Measurements from ENCODE around the gene FCSK. TPM values are rescaled to one million over a fixed set of nuclear protein-coding genes. Genes with fewer than 3 reads are reported as not detected.

Gene FCSK
- total and polyA plus RNA-seq, 4 donors = 5.4 to 21.2 (median 12.9) TPM

GRCh38 chr16:70494777-70495176 is 40.4 kb downstream of the FCSK start:
- Histone ChIP-seq H3K4me3 (ENCODE audit: low read length in 2 of 2) (no peak overlapping the region), H3K36me3 (ENCODE audit: control insufficient read depth in 1 of 2, insufficient read depth in 2 of 2, low read length in 1 of 2) (peaks cover 5 to 18% of the 10 kb centered on the region in 2 donors)
- WGBS, 2 donors = 91% methylated on average over 2 of the region's 2 CpGs

GRCh38 chr16:70495425-70496182 is 41.2 kb downstream of the FCSK start:
- H3K27ac ChIP-seq (ENCODE audit: low read depth in 1 of 2, low read length in 2 of 2) = no peak overlapping the region
- no peaks in the 10 kb centered on the region for H3K4me1 ChIP-seq (ENCODE audit: control insufficient read depth in 1 of 2, insufficient read depth in 2 of 2, low read length in 2 of 2)
- H3K27me3 ChIP-seq (ENCODE audit: control insufficient read depth in 1 of 2, insufficient read depth in 2 of 2, low read length in 1 of 2) = no peaks in the 10 kb centered on the region
- ATAC-seq (ENCODE audit: low FRiP score) = no peak
- no peak for DNase-seq
- peaks cover 5 to 18% of the 10 kb centered on the region in 2 donors for H3K36me3 ChIP-seq (ENCODE audit: control insufficient read depth in 1 of 2, insufficient read depth in 2 of 2, low read length in 1 of 2)
- 93 to 95% methylated on average over 9 of the region's 9 CpGs for WGBS, 2 donors
- intact Hi-C loops (cut with DNase I) = no loop called here
- no peak overlapping the region for H3K4me3 ChIP-seq (ENCODE audit: low read length in 2 of 2)
- H3K9me3 ChIP-seq (ENCODE audit: control insufficient read depth, low read length) = no peaks in the 10 kb centered on the region

More at GRCh38 chr16:70494777-70495176, 40.4 kb downstream of the FCSK start:
- DNase-seq (no peak), ATAC-seq (ENCODE audit: low FRiP score) (no peak)
- intact Hi-C loops (cut with DNase I) = no loop called here
- H3K4me1 ChIP-seq (ENCODE audit: control insufficient read depth in 1 of 2, insufficient read depth in 2 of 2, low read length in 2 of 2) = no peaks in the 10 kb centered on the region
- H3K27me3 ChIP-seq (ENCODE audit: control insufficient read depth in 1 of 2, insufficient read depth in 2 of 2, low read length in 1 of 2) = no peaks in the 10 kb centered on the region
- no peak overlapping the region for H3K27ac ChIP-seq (ENCODE audit: low read depth in 1 of 2, low read length in 2 of 2)
- no peaks in the 10 kb centered on the region for H3K9me3 ChIP-seq (ENCODE audit: control insufficient read depth, low read length)

GRCh38 chr16:70496513-70496912 is 42.1 kb downstream of the FCSK start:
- 95% methylated on average over 6 of the region's 6 CpGs for WGBS, 2 donors
- Histone ChIP-seq H3K27ac (ENCODE audit: low read depth in 1 of 2, low read length in 2 of 2) (no peak overlapping the region), H3K9me3 (ENCODE audit: control insufficient read depth, low read length) (no peaks in the 10 kb centered on the region), H3K4me3 (ENCODE audit: low read length in 2 of 2) (no peak overlapping the region), H3K27me3 (ENCODE audit: control insufficient read depth in 1 of 2, insufficient read depth in 2 of 2, low read length in 1 of 2) (no peaks in the 10 kb centered on the region), H3K4me1 (ENCODE audit: control insufficient read depth in 1 of 2, insufficient read depth in 2 of 2, low read length in 2 of 2) (no peaks in the 10 kb centered on the region), H3K36me3 (ENCODE audit: control insufficient read depth in 1 of 2, insufficient read depth in 2 of 2, low read length in 1 of 2) (peaks cover 5 to 18% of the 10 kb centered on the region in 2 donors)
- no peak for DNase-seq
- no peak for ATAC-seq (ENCODE audit: low FRiP score)
- intact Hi-C loops (cut with DNase I) = no loop called here

GRCh38 chr16:70508752-70509151 is 54.4 kb downstream of the FCSK start:
- DNase-seq (no peak), ATAC-seq (ENCODE audit: low FRiP score) (no peak)
- Histone ChIP-seq H3K36me3 (ENCODE audit: control insufficient read depth in 1 of 2, insufficient read depth in 2 of 2, low read length in 1 of 2) (peaks cover 6 to 22% of the 10 kb centered on the region in 2 donors), H3K4me1 (ENCODE audit: control insufficient read depth in 1 of 2, insufficient read depth in 2 of 2, low read length in 2 of 2) (no peaks in the 10 kb centered on the region), H3K9me3 (ENCODE audit: control insufficient read depth, low read length) (no peaks in the 10 kb centered on the region), H3K27ac (ENCODE audit: low read depth in 1 of 2, low read length in 2 of 2) (no peak overlapping the region), H3K4me3 (ENCODE audit: low read length in 2 of 2) (no peak overlapping the region), H3K27me3 (ENCODE audit: control insufficient read depth in 1 of 2, insufficient read depth in 2 of 2, low read length in 1 of 2) (no peaks in the 10 kb centered on the region)
- WGBS, 2 donors = 55 to 60% methylated on average over 5 of the region's 5 CpGs
- intact Hi-C loops (cut with DNase I) = no loop called here

- Histone ChIP-seq H3K4me3 (ENCODE audit: low read length in 2 of 2) (no peak overlapping the region), H3K4me1 (ENCODE audit: control insufficient read depth in 1 of 2, insufficient read depth in 2 of 2, low read length in 2 of 2) (no peaks in the 10 kb centered on the region), H3K27ac (ENCODE audit: low read depth in 1 of 2, low read length in 2 of 2) (no peak overlapping the region), H3K36me3 (ENCODE audit: control insufficient read depth in 1 of 2, insufficient read depth in 2 of 2, low read length in 1 of 2) (peaks cover 6 to 19% of the 10 kb centered on the region in 2 donors), H3K9me3 (ENCODE audit: control insufficient read depth, low read length) (no peaks in the 10 kb centered on the region), H3K27me3 (ENCODE audit: control insufficient read depth in 1 of 2, insufficient read depth in 2 of 2, low read length in 1 of 2) (no peaks in the 10 kb centered on the region)
- intact Hi-C loops (cut with DNase I) = no loop called here
- WGBS, 2 donors = 92 to 96% methylated on average over 3 of the region's 3 CpGs
- DNase-seq (no peak), ATAC-seq (ENCODE audit: low FRiP score) (no peak)
Observed at GRCh38 chr16:70510216-70510615, 55.8 kb downstream of the FCSK start.

GRCh38 chr16:70511833-70512232 is 57.4 kb downstream of the FCSK start:
- Histone ChIP-seq H3K36me3 (ENCODE audit: control insufficient read depth in 1 of 2, insufficient read depth in 2 of 2, low read length in 1 of 2) (peaks cover 6 to 19% of the 10 kb centered on the region in 2 donors), H3K27me3 (ENCODE audit: control insufficient read depth in 1 of 2, insufficient read depth in 2 of 2, low read length in 1 of 2) (no peaks in the 10 kb centered on the region), H3K9me3 (ENCODE audit: control insufficient read depth, low read length) (no peaks in the 10 kb centered on the region), H3K27ac (ENCODE audit: low read depth in 1 of 2, low read length in 2 of 2) (no peak overlapping the region), H3K4me1 (ENCODE audit: control insufficient read depth in 1 of 2, insufficient read depth in 2 of 2, low read length in 2 of 2) (no peaks in the 10 kb centered on the region), H3K4me3 (ENCODE audit: low read length in 2 of 2) (no peak overlapping the region)
- DNase-seq (no peak), ATAC-seq (ENCODE audit: low FRiP score) (no peak)
- intact Hi-C loops (cut with DNase I) = no loop called here
- 100% methylated on average over 1 of the region's 1 CpG for WGBS, 2 donors

- Histone ChIP-seq H3K36me3 (ENCODE audit: control insufficient read depth in 1 of 2, insufficient read depth in 2 of 2, low read length in 1 of 2) (peaks cover 8 to 19% of the 10 kb centered on the region in 2 donors), H3K27me3 (ENCODE audit: control insufficient read depth in 1 of 2, insufficient read depth in 2 of 2, low read length in 1 of 2) (no peaks in the 10 kb centered on the region), H3K27ac (ENCODE audit: low read depth in 1 of 2, low read length in 2 of 2) (no peak overlapping the region), H3K4me1 (ENCODE audit: control insufficient read depth in 1 of 2, insufficient read depth in 2 of 2, low read length in 2 of 2) (no peaks in the 10 kb centered on the region), H3K9me3 (ENCODE audit: control insufficient read depth, low read length) (no peaks in the 10 kb centered on the region), H3K4me3 (ENCODE audit: low read length in 2 of 2) (no peak overlapping the region)
- WGBS, 2 donors = 84 to 89% methylated on average over 5 of the region's 5 CpGs
- DNase-seq (no peak), ATAC-seq (ENCODE audit: low FRiP score) (no peak)
- intact Hi-C loops (cut with DNase I) = no loop called here
Observed at GRCh38 chr16:70512456-70512855, 58.1 kb downstream of the FCSK start.

GRCh38 chr16:70520612-70521297 is 66.4 kb downstream of the FCSK start:
- Histone ChIP-seq H3K4me1 (ENCODE audit: control insufficient read depth in 1 of 2, insufficient read depth in 2 of 2, low read length in 2 of 2) (peaks cover 0 to 5% of the 10 kb centered on the region in 2 donors), H3K27ac (ENCODE audit: low read depth in 1 of 2, low read length in 2 of 2) (no peak overlapping the region), H3K27me3 (ENCODE audit: control insufficient read depth in 1 of 2, insufficient read depth in 2 of 2, low read length in 1 of 2) (no peaks in the 10 kb centered on the region), H3K36me3 (ENCODE audit: control insufficient read depth in 1 of 2, insufficient read depth in 2 of 2, low read length in 1 of 2) (peaks cover 0 to 2% of the 10 kb centered on the region in 2 donors), H3K4me3 (ENCODE audit: low read length in 2 of 2) (no peak overlapping the region), H3K9me3 (ENCODE audit: control insufficient read depth, low read length) (no peaks in the 10 kb centered on the region)
- WGBS, 2 donors = 82 to 83% methylated on average over 8 of the region's 8 CpGs
- DNase-seq (no peak), ATAC-seq (ENCODE audit: low FRiP score) (no peak)
- intact Hi-C loops (cut with DNase I) = loop anchor here in 1 of 2 donors (5.0 to 10.0 kb wide), 2 partner anchors 138 to 254 kb away; no protein-coding TSS in a partner anchor
